Panc1 (cell line): ENCODE measurements around the gene CARM1. TPM values are rescaled to one million over a fixed set of nuclear protein-coding genes. Genes with fewer than 3 reads are reported as not detected.

Experiments
- ATAC-seq: fragments of 200-7000 bp; cut with Tn5 transposase; 2 replicates; pipeline ENCODE4 v1.9.1; 2020; ENCODE audit warnings: mild to moderate bottlenecking, moderate library complexity
- BruUV-seq: library from RNA; stranded (reverse); fragments of 400-500 nt; replicated peaks from 2 replicates; lab custom pipeline; 2021; lab: Mats Ljungman, UMichigan
- CTCF ChIA-PET: fragments of 300-600 bp; sonication (Branson Sonifier 250); formaldehyde crosslinking; loops from one replicate; lab custom pipeline; 2022; ENCODE audit warnings: antibody characterized with exemption; lab: Charles Lee
- POLR2A ChIA-PET: fragments of 300-600 bp; sonication (Branson Sonifier 250); formaldehyde crosslinking; loops from one replicate; lab custom pipeline; 2022; ENCODE audit warnings: antibody characterized with exemption; lab: Charles Lee
- DNase-seq: peaks from one replicate; pipeline ENCODE4 v3.0.0-alpha.2; 2010; ENCODE audit warnings: low read depth, low spot score
- H3K27ac ChIP-seq: 2 replicates; pipeline ENCODE4 v1.5.1; 2011; ENCODE audit warnings: mild to moderate bottlenecking, low read length, inconsistent platforms
- H3K27me3 ChIP-seq: fragments of 200-500 bp; sonication (Bioruptor generic); 2 replicates; pipeline ENCODE4 v1.6.0; 2014; ENCODE audit warnings: low read length, inconsistent platforms; ENCODE audit not compliant: control insufficient read depth, insufficient read depth
- H3K36me3 ChIP-seq: fragments of 200-500 bp; sonication (Bioruptor generic); 2 replicates; pipeline ENCODE4 v1.5.1; 2014; ENCODE audit warnings: inconsistent platforms, mild to moderate bottlenecking, low read length, moderate library complexity; ENCODE audit not compliant: control insufficient read depth, insufficient read depth
- H3K4me1 ChIP-seq: 2 replicates; pipeline ENCODE4 v1.5.1; 2011; ENCODE audit warnings: inconsistent platforms, mild to moderate bottlenecking, low read length, moderate library complexity; ENCODE audit not compliant: control insufficient read depth, insufficient read depth
- H3K4me3 ChIP-seq, 2 experiments: 2 replicates each; pipeline ENCODE4 v1.5.1; 2011 to 2012; ENCODE audit warnings: low read depth in 2 of 2, low read length in 2 of 2, mild to moderate bottlenecking in 2 of 2, inconsistent platforms in 1 of 2, moderate library complexity in 1 of 2
- H3K9me3 ChIP-seq: fragments of 200-500 bp; sonication (Bioruptor generic); 2 replicates; pipeline ENCODE4 v1.5.1; 2014; ENCODE audit warnings: low read depth, mild to moderate bottlenecking, inconsistent platforms, low read length, moderate library complexity; ENCODE audit not compliant: control insufficient read depth, insufficient read depth
- POLR2AphosphoS5 ChIP-seq: IDR thresholded peaks from 2 replicates; pipeline ENCODE4 v1.6.1; 2012; ENCODE audit warnings: mild to moderate bottlenecking, low read depth, low read length, moderate library complexity
- SIN3A ChIP-seq: IDR thresholded peaks from 2 replicates; pipeline ENCODE4 v1.6.1; 2012; ENCODE audit warnings: low read depth, mild to moderate bottlenecking, low read length, moderate library complexity, borderline replicate concordance; ENCODE audit not compliant: insufficient read depth
- TCF7L2 ChIP-seq: IDR thresholded peaks from 2 replicates; pipeline ENCODE4 v1.6.1; 2011; ENCODE audit warnings: mild to moderate bottlenecking, low read depth, low read length, inconsistent platforms
- in situ Hi-C: cut with HindIII; loops from 2 replicates; pipeline ENCODE4 v1.10.0; 2016; ENCODE audit warnings: low sequenced_read_pairs, low pct_unique_long_range_greater_than_20kb
- intact Hi-C: fragments of 100-400 bp; cut with micrococcal nuclease; formaldehyde crosslinking; loops from one replicate; pipeline ENCODE4 v1.10.0; 2022; ENCODE audit not compliant: unreplicated experiment
- total RNA-seq: library from RNA; stranded (reverse); gene quantifications from one replicate; pipeline ENCODE4 v1.2.1, GENCODE V29; 2021; ENCODE audit not compliant: unreplicated experiment
- TF ChIP-seq, protein P1 (sequence below): fragments of 450-650 bp; IDR thresholded peaks from 2 replicates; pipeline ENCODE4 v1.5.1; 2017; ENCODE audit warnings: mild to moderate bottlenecking
- TF ChIP-seq, protein P2 (sequence below), 2 experiments: IDR thresholded peaks; 2 replicates each; pipeline ENCODE4 v1.6.1; 2011 to 2012; ENCODE audit warnings: low read depth in 2 of 2, control low read depth in 1 of 2, low read length in 1 of 2, mild to moderate bottlenecking in 1 of 2, moderate library complexity in 1 of 2; ENCODE audit not compliant: insufficient read depth in 1 of 2

CARM1 gene
- total RNA-seq, 1 experiment from 2014 or later: 44.9 TPM

DNA sequence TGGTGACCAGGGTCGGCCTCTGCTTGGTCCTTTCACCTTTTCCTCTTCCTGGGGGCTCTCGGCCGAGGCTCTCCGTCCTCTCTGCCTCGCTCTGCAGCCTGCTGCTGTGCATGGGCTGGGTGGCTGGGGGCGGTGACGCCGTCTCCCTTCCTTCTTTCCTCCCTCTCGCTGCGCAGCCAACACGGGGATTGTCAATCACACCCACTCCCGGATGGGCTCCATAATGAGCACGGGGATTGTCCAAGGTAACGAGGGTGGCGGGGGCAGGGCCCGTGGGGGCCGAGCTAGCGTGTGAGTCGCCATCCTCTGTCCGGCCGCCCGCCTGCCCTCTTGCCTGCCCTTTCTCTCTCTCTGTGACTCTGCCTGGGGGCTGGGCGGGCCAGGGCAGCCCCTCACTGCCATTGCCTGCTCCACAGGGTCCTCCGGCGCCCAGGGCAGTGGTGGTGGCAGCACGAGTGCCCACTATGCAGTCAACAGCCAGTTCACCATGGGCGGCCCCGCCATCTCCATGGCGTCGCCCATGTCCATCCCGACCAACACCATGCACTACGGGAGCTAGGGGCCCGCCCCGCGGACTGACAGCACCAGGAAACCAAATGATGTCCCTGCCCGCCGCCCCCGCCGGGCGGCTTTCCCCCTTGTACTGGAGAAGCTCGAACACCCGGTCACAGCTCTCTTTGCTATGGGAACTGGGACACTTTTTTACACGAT, 50.0 kb downstream of the CARM1 start:
- no TSS peak for BruUV-seq
- POLR2A ChIA-PET: no interaction called here
- Histone ChIP-seq H3K27me3 (no peaks in the 10 kb centered on the region), H3K9me3 (no peaks in the 10 kb centered on the region), H3K4me3 (no peak overlapping the region), H3K27ac (no peak overlapping the region), H3K4me1 (no peaks in the 10 kb centered on the region), H3K36me3 (no peaks in the 10 kb centered on the region)
- CTCF ChIA-PET: no interaction called here
- ATAC-seq: peak; percentile 28
- DNase-seq: no peak
- in situ Hi-C loops: no loop called here
- intact Hi-C loops: no loop called here
- TF ChIP-seq, protein P1, sequence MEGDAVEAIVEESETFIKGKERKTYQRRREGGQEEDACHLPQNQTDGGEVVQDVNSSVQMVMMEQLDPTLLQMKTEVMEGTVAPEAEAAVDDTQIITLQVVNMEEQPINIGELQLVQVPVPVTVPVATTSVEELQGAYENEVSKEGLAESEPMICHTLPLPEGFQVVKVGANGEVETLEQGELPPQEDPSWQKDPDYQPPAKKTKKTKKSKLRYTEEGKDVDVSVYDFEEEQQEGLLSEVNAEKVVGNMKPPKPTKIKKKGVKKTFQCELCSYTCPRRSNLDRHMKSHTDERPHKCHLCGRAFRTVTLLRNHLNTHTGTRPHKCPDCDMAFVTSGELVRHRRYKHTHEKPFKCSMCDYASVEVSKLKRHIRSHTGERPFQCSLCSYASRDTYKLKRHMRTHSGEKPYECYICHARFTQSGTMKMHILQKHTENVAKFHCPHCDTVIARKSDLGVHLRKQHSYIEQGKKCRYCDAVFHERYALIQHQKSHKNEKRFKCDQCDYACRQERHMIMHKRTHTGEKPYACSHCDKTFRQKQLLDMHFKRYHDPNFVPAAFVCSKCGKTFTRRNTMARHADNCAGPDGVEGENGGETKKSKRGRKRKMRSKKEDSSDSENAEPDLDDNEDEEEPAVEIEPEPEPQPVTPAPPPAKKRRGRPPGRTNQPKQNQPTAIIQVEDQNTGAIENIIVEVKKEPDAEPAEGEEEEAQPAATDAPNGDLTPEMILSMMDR: no peak
- TF ChIP-seq SIN3A: no peak
- TF ChIP-seq, protein P2, sequence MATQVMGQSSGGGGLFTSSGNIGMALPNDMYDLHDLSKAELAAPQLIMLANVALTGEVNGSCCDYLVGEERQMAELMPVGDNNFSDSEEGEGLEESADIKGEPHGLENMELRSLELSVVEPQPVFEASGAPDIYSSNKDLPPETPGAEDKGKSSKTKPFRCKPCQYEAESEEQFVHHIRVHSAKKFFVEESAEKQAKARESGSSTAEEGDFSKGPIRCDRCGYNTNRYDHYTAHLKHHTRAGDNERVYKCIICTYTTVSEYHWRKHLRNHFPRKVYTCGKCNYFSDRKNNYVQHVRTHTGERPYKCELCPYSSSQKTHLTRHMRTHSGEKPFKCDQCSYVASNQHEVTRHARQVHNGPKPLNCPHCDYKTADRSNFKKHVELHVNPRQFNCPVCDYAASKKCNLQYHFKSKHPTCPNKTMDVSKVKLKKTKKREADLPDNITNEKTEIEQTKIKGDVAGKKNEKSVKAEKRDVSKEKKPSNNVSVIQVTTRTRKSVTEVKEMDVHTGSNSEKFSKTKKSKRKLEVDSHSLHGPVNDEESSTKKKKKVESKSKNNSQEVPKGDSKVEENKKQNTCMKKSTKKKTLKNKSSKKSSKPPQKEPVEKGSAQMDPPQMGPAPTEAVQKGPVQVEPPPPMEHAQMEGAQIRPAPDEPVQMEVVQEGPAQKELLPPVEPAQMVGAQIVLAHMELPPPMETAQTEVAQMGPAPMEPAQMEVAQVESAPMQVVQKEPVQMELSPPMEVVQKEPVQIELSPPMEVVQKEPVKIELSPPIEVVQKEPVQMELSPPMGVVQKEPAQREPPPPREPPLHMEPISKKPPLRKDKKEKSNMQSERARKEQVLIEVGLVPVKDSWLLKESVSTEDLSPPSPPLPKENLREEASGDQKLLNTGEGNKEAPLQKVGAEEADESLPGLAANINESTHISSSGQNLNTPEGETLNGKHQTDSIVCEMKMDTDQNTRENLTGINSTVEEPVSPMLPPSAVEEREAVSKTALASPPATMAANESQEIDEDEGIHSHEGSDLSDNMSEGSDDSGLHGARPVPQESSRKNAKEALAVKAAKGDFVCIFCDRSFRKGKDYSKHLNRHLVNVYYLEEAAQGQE (IDR thresholded peaks at IDR 0.05; ENCODE audit: insufficient read depth in 1 of 2, low read depth in 2 of 2, low read length in 1 of 2): no peak
- no peak for TF ChIP-seq TCF7L2
- TF ChIP-seq POLR2AphosphoS5: no peak

DNA sequence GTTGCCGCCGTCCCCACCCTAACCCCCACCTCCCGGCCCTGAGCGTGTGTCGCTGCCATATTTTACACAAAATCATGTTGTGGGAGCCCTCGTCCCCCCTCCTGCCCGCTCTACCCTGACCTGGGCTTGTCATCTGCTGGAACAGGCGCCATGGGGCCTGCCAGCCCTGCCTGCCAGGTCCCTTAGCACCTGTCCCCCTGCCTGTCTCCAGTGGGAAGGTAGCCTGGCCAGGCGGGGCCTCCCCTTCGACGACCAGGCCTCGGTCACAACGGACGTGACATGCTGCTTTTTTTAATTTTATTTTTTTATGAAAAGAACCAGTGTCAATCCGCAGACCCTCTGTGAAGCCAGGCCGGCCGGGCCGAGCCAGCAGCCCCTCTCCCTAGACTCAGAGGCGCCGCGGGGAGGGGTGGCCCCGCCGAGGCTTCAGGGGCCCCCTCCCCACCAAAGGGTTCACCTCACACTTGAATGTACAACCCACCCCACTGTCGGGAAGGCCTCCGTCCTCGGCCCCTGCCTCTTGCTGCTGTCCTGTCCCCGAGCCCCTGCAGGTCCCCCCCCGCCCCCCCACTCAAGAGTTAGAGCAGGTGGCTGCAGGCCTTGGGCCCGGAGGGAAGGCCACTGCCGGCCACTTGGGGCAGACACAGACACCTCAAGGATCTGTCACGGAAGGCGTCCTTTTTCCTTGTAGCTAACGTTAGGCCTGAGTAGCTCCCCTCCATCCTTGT, 50.7 kb downstream of the CARM1 start:
- intact Hi-C loops: no loop called here
- Histone ChIP-seq H3K4me1 (no peaks in the 10 kb centered on the region), H3K4me3 (no peak overlapping the region), H3K9me3 (no peaks in the 10 kb centered on the region), H3K27me3 (no peaks in the 10 kb centered on the region), H3K27ac (no peak overlapping the region), H3K36me3 (no peaks in the 10 kb centered on the region)
- ATAC-seq (0 out of 2 replicates have a peak, but pooled peaks have one; percentile 28), DNase-seq (no peak)
- no peak; the same call in 1 of the 2 replicates for TF ChIP-seq POLR2AphosphoS5
- TF ChIP-seq SIN3A: no peak
- BruUV-seq: no TSS peak
- CTCF ChIA-PET: no interaction called here
- in situ Hi-C loops: no loop called here
- POLR2A ChIA-PET: no interaction called here
